ENCODE data around the gene TMEM151A.
A peak's percentile ranks its signal among the peaks of the same experiment; 100 is the strongest.

The TMEM151A gene

DNA sequence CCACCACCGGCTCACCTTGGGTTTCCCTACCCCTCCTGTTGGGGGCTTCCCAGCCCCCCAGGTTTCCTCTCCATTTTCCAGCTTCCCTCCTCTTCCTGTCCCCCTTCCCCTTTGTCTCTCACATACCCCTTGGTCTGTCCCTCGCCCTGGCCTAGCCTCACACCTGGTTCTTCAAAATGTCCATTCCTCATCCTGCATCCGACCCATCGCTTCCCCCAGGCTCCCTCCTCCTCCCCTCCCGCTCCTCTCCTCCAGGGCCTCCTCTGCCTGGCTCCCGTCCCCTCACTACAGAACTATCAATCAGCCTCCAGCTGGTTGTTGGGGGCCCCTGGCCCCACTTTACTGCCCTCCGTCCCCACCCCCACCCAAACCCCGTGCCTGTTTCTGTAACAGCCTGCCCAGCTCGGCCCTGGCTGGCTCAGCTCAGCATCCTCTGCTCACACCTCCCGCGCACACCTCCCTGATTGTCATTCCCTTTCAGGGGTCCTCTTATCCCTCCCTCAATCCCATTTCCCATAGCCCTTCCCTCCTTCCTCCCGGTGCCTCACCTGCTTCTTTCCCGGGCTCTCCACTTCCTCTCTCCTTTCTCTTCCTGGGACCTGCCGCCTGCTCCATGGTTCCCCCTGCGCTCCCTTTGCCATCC is 12.5 kb upstream of the TMEM151A start:
- Histone ChIP-seq H3K36me3 (replicated peaks) (peaks cover 18% of the 10 kb centered on the region), H3K27ac (no peak overlapping the region), H3K27me3 (replicated peaks) (no peaks in the 10 kb centered on the region), H3K4me3 (ENCODE audit: low read depth, low read length) (no peak overlapping the region)
- in situ Hi-C loops (cut with HindIII; ENCODE audit: low pct_ligation_motif_present, low sequenced_read_pairs) = no loop called here
- no peak for DNase-seq
- TF ChIP-seq, protein P1, sequence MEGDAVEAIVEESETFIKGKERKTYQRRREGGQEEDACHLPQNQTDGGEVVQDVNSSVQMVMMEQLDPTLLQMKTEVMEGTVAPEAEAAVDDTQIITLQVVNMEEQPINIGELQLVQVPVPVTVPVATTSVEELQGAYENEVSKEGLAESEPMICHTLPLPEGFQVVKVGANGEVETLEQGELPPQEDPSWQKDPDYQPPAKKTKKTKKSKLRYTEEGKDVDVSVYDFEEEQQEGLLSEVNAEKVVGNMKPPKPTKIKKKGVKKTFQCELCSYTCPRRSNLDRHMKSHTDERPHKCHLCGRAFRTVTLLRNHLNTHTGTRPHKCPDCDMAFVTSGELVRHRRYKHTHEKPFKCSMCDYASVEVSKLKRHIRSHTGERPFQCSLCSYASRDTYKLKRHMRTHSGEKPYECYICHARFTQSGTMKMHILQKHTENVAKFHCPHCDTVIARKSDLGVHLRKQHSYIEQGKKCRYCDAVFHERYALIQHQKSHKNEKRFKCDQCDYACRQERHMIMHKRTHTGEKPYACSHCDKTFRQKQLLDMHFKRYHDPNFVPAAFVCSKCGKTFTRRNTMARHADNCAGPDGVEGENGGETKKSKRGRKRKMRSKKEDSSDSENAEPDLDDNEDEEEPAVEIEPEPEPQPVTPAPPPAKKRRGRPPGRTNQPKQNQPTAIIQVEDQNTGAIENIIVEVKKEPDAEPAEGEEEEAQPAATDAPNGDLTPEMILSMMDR (IDR thresholded peaks at IDR 0.05; ENCODE audit: low read depth, low read length, missing control alignments) = no peak

DNA sequence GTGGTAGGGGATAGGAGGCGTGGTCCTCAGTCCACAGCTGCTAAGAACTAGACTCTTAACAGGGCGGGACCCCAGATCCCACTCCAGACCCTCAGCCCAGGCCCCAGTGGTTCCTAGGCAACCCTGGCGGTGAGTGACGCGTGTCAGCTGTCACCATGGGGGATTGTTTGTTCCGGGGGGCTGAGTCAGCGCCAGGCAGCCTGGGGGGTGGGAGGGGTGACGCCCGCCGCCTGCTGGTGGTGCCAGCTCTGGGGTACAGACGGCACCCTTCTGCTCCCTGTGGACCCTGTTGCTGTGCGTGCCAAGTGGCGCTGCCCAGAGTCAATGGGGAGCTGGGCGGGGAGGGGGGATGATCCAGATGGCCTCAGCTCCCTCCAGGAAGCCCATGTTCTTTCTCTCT is 11.3 kb upstream of the TMEM151A start:
- Histone ChIP-seq H3K36me3 (replicated peaks) (peaks cover 12% of the 10 kb centered on the region), H3K4me3 (ENCODE audit: low read depth, low read length) (no peak overlapping the region), H3K27ac (no peak overlapping the region), H3K27me3 (replicated peaks) (no peaks in the 10 kb centered on the region)
- no peak for DNase-seq
- in situ Hi-C loops (cut with HindIII; ENCODE audit: low pct_ligation_motif_present, low sequenced_read_pairs) = no loop called here
- TF ChIP-seq, protein P1 (IDR thresholded peaks at IDR 0.05; ENCODE audit: low read depth, low read length, missing control alignments) = peak; percentile 26

DNA sequence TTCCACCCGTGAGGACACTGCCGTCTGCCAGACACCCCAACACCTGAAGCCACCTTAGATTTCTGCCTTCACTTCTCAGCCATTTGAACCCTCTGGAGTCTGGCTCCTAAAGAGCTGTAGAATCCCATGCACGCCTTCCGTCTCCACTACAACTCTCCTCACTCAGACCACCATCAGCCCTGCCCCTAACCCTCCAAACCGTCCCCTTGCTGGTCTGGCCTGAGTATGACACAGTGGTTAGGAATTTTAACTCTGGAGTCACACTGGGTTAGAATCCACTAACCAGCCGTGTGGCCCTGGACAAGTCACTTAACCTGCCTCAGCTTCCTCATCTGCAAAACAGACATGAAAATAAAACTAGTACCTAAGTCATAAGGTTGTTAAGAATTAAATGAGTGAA is 10.7 kb upstream of the TMEM151A start:
- TF ChIP-seq, protein P1 (IDR thresholded peaks at IDR 0.05; ENCODE audit: low read depth, low read length, missing control alignments) = no peak
- Histone ChIP-seq H3K36me3 (replicated peaks) (peaks cover 8% of the 10 kb centered on the region), H3K27ac (no peak overlapping the region), H3K27me3 (replicated peaks) (no peaks in the 10 kb centered on the region), H3K4me3 (ENCODE audit: low read depth, low read length) (no peak overlapping the region)
- in situ Hi-C loops (cut with HindIII; ENCODE audit: low pct_ligation_motif_present, low sequenced_read_pairs) = no loop called here
- no peak for DNase-seq

DNA sequence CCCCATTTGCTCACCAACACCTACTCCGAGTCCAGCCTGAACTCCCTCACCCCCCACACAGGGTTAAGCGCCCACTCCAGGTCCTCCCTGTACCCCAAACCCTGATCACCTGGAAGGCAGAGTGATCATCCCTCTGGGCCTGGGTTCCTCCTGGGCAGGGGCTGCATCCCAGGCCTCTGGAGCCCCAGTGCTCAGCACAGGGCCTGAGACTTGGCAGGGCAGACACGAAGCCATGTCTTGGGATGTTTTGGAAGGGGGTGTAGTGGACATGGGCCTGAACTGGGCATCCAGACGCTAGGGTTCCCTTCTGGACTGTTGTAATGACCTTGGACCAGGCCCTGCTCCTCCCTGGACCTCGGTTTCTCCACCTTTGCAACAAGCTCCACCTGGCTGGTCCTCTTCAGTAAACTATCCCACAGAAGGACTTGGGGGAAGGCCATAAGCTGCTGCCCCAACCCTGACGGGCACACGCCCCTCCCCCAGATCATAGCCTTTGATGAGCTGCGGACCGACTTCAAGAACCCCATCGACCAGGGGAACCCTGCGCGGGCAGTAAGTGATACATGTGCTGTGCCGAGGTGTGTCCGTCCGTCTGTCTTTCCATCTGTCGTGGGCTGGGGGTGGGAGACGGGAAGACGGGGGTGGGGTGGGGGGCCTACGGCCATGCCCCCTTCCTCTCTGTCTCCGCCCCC is 9.8 kb upstream of the TMEM151A start:
- TF ChIP-seq, protein P1 (IDR thresholded peaks at IDR 0.05; ENCODE audit: low read depth, low read length, missing control alignments) = no peak
- no peak overlapping the region for H3K4me3 ChIP-seq (ENCODE audit: low read depth, low read length)
- in situ Hi-C loops (cut with HindIII; ENCODE audit: low pct_ligation_motif_present, low sequenced_read_pairs) = no loop called here
- H3K27me3 ChIP-seq (replicated peaks) = no peaks in the 10 kb centered on the region
- no peak for DNase-seq
- no peak overlapping the region for H3K27ac ChIP-seq
- H3K36me3 ChIP-seq (replicated peaks) = peaks cover 12% of the 10 kb centered on the region

DNA sequence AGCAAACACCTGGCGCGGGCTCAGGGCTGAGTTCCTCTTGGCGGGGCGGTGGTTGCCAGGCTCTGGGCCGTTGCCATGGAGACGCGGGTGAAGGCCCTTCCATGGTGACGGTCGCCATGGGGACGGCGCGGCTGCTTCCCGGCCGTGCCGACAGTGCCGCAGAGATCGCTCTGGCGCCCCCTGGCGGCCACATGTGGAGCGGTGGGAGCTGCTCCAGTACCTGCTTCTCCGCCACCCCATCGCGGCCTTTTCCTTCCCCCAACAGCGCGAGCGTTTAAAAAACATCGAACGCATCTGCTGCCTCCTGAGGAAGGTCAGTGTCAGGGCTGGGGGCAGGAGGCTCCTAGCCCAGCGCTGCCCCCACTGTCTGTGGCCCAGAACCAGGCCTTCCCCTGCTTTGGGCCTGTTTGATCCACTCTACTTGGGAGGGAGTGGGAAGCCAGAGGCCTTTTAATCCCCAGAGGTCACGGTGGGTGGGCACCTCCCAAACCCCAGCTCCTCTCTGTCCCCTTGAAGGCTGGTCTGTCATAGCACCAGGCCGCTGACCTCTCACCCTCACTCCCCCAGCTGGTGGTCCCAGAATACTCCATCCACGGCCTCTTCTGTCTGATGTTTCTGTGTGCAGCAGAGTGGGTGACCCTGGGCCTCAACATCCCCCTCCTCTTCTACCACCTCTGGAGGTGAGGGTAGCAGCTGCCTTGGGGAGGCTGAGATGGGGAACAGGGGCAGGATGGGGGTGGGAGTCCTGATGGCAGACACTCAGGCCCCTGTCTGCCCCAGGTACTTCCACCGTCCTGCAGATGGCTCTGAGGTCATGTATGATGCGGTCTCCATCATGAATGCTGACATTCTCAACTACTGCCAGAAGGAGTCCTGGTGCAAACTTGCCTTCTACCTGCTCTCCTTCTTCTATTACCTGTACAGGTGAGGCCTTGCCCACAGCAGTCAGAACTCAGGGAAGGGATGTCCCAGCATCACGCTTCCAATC is 8.9 kb upstream of the TMEM151A start:
- in situ Hi-C loops (cut with HindIII; ENCODE audit: low pct_ligation_motif_present, low sequenced_read_pairs) = no loop called here
- DNase-seq = peak; percentile 94
- no peak overlapping the region for H3K4me3 ChIP-seq (ENCODE audit: low read depth, low read length)
- peaks cover 15% of the 10 kb centered on the region for H3K36me3 ChIP-seq (replicated peaks)
- TF ChIP-seq, protein P1 (IDR thresholded peaks at IDR 0.05; ENCODE audit: low read depth, low read length, missing control alignments) = peak; percentile 96
- H3K27ac ChIP-seq = no peak overlapping the region
- H3K27me3 ChIP-seq (replicated peaks) = no peaks in the 10 kb centered on the region
